Loucy (cell line): ENCODE results near the gene ILF3.

ENCODE experiments used
- H2AFZ ChIP-seq: fragments of 200-600 bp; sonication (generic); 2 replicates; pipeline ENCODE4 v1.6.0; 2016; ENCODE audit warnings: antibody characterized with exemption, mild to moderate bottlenecking, low read length, moderate library complexity
- H3F3A ChIP-seq: fragments of 200-600 bp; 2 replicates; pipeline ENCODE4 v1.6.0; 2016; ENCODE audit warnings: antibody characterized with exemption, low read depth, mild to moderate bottlenecking
- H3K27me3 ChIP-seq: fragments of 200-600 bp; sonication (generic); 2 replicates; pipeline ENCODE4 v1.6.1; 2014; ENCODE audit warnings: low read length, mild to moderate bottlenecking; ENCODE audit not compliant: insufficient read depth, poor library complexity, severe bottlenecking
- H3K36me3 ChIP-seq: fragments of 200-600 bp; sonication (generic); 2 replicates; pipeline ENCODE4 v1.6.1; 2016; ENCODE audit warnings: low read length; ENCODE audit not compliant: insufficient read depth
- H3K4me1 ChIP-seq: fragments of 200-600 bp; sonication (generic); 2 replicates; pipeline ENCODE4 v1.5.1; 2014; ENCODE audit warnings: low read length, mild to moderate bottlenecking; ENCODE audit not compliant: insufficient read depth, poor library complexity, severe bottlenecking
- H3K4me2 ChIP-seq: fragments of 200-600 bp; sonication (generic); 2 replicates; pipeline ENCODE4 v1.6.0; 2014; ENCODE audit warnings: antibody characterized with exemption, low read length, low read depth, mild to moderate bottlenecking; ENCODE audit not compliant: poor library complexity, severe bottlenecking
- H3K4me3 ChIP-seq: fragments of 200-600 bp; sonication (generic); 2 replicates; pipeline ENCODE4 v1.5.1; 2014; ENCODE audit warnings: low read length, mild to moderate bottlenecking, mixed read lengths; ENCODE audit not compliant: poor library complexity, severe bottlenecking
- H3K79me2 ChIP-seq: fragments of 200-600 bp; sonication (generic); 2 replicates; pipeline ENCODE4 v1.6.1; 2014; ENCODE audit warnings: low read length; ENCODE audit not compliant: insufficient read depth
- H3K9ac ChIP-seq: fragments of 200-600 bp; sonication (generic); 2 replicates; pipeline ENCODE4 v1.6.0; 2014; ENCODE audit warnings: mild to moderate bottlenecking, low read depth, low read length, moderate library complexity; ENCODE audit not compliant: poor library complexity, severe bottlenecking
- H3K9me2 ChIP-seq: fragments of 200-600 bp; sonication (generic); replicated peaks from 2 replicates; pipeline ENCODE4 v1.6.1; 2016; ENCODE audit warnings: low read depth, low read length, mixed read lengths
- H3K9me3 ChIP-seq: fragments of 200-600 bp; sonication (generic); 2 replicates; pipeline ENCODE4 v1.6.1; 2014; ENCODE audit warnings: mild to moderate bottlenecking, antibody characterized with exemption, low read length, low read depth; ENCODE audit not compliant: insufficient read depth
- H4K20me1 ChIP-seq: fragments of 200-600 bp; sonication (generic); 2 replicates; pipeline ENCODE4 v1.6.0; 2014; ENCODE audit warnings: antibody characterized with exemption, low read length, mild to moderate bottlenecking; ENCODE audit not compliant: insufficient read depth, poor library complexity, severe bottlenecking
- EZH2phosphoT487 ChIP-seq: fragments of 200-600 bp; IDR thresholded peaks from 2 replicates; pipeline ENCODE4 v1.6.1; 2018; ENCODE audit warnings: antibody characterized with exemption, mild to moderate bottlenecking, moderate library complexity, borderline replicate concordance
- TF ChIP-seq, protein P1 (sequence below): fragments of 200-600 bp; sonication (generic); conservative IDR thresholded peaks from 2 replicates; pipeline ENCODE4 v1.5.1; 2014; ENCODE audit warnings: mild to moderate bottlenecking, antibody characterized with exemption, low read length

ILF3 gene

DNA sequence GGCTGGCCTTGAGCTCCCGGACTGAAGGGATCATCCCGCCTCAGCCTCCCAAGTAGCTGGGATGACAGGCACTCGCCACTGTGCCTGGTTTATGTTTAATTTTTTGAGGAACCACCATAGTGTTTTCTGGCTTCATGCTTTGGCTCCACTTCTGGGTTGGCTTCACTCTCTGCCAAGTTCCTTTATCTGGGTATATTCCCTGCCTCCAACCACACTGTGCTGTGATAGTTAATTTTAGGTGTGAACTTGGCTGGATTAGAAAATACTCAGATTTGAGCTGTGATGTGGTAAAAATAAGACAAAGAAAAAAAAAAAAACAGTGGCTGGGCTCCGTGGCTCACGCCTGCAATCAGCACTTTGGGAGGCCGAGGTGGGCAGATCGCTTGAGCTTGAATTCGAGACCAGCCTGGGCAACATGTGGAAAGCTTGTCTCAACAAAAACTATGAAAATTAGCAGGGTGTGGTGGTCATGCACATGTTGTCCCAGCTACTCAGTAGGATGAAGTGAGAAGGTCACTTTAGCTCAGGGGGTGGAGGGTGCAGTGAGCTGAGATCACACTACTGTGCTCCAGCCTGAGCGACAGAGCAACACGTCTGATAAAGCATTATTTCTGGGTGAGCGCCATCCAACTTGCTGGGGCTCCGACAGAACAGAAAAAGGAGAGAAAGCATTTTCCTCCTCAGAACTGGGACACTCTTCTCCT, 7.5 kb upstream of the ILF3 start:
- peaks cover 2% of the 10 kb centered on the region; the same call in 1 of the 2 replicates for H3K36me3 ChIP-seq
- H3K9ac ChIP-seq, result no peak overlapping the region
- H3K4me1 ChIP-seq, result peaks cover 21% of the 10 kb centered on the region
- no peaks in the 10 kb centered on the region for H3K27me3 ChIP-seq
- H3K4me3 ChIP-seq, result no peak overlapping the region
- no peaks in the 10 kb centered on the region for H3F3A ChIP-seq
- H3K9me3 ChIP-seq, result no peaks in the 10 kb centered on the region
- no peak overlapping the region for H2AFZ ChIP-seq
- H3K4me2 ChIP-seq, result no peak overlapping the region
- H3K79me2 ChIP-seq, result peaks cover 3% of the 10 kb centered on the region; the same call in 1 of the 2 replicates
- H4K20me1 ChIP-seq, result no peaks in the 10 kb centered on the region
- no peaks in the 10 kb centered on the region for H3K9me2 ChIP-seq
- TF ChIP-seq, protein P1, sequence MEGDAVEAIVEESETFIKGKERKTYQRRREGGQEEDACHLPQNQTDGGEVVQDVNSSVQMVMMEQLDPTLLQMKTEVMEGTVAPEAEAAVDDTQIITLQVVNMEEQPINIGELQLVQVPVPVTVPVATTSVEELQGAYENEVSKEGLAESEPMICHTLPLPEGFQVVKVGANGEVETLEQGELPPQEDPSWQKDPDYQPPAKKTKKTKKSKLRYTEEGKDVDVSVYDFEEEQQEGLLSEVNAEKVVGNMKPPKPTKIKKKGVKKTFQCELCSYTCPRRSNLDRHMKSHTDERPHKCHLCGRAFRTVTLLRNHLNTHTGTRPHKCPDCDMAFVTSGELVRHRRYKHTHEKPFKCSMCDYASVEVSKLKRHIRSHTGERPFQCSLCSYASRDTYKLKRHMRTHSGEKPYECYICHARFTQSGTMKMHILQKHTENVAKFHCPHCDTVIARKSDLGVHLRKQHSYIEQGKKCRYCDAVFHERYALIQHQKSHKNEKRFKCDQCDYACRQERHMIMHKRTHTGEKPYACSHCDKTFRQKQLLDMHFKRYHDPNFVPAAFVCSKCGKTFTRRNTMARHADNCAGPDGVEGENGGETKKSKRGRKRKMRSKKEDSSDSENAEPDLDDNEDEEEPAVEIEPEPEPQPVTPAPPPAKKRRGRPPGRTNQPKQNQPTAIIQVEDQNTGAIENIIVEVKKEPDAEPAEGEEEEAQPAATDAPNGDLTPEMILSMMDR, result no peak
- TF ChIP-seq EZH2phosphoT487, result no peak

DNA sequence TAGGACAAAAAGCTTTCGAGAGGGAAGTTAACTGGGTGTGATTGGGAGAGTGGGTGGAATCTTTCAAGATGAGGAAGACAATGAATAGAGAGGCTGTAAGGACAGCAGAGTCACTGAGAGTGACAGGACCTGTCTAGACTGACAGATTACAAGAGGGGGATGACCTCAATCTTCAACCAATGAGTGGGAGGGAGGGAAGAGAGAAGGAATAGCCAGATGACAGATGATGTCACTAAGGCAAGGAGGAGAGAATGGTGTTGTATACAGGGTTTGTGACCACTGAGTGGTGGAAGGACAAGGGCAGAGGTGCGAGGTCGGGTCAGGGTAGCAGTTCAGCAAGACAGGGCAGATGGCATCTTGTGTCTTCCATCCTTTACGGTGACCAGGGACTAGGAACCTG, 5.8 kb upstream of the ILF3 start:
- no peak overlapping the region for H3K9ac ChIP-seq
- H3F3A ChIP-seq, result no peaks in the 10 kb centered on the region
- H3K9me2 ChIP-seq, result no peaks in the 10 kb centered on the region
- H3K27me3 ChIP-seq, result peaks cover 3% of the 10 kb centered on the region
- H3K4me3 ChIP-seq, result no peak overlapping the region
- no peak overlapping the region for H2AFZ ChIP-seq
- H3K9me3 ChIP-seq, result no peaks in the 10 kb centered on the region
- H3K4me1 ChIP-seq, result peaks cover 13% of the 10 kb centered on the region
- peaks cover 20% of the 10 kb centered on the region for H3K79me2 ChIP-seq
- no peak overlapping the region for H3K4me2 ChIP-seq
- TF ChIP-seq EZH2phosphoT487, result no peak
- TF ChIP-seq, protein P1, result no peak
- peaks cover under 1% of the 10 kb centered on the region; the same call in 1 of the 2 replicates for H3K36me3 ChIP-seq
- no peaks in the 10 kb centered on the region for H4K20me1 ChIP-seq

DNA sequence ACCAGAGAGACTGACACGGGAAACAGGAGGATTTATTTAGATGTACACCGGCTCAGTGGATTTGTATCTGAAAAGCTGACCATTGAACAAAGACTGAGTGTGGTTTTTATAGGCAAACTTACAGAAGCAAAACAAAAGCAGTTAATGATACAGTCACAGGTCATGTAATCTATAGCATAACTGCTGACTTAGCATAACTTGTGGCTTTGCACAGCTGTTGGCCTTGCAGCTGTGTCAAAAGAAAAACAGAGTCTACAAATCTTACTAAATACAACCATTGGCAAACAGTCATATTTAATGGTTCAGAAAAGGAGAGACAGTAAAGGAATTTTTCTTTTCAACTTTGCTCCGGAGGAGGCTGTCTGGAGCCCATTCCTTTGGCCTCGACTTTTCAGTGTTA, 2.3 kb upstream of the ILF3 start:
- TF ChIP-seq EZH2phosphoT487, result no peak
- TF ChIP-seq, protein P1, result no peak
- peaks cover 21% of the 10 kb centered on the region for H4K20me1 ChIP-seq
- no peaks in the 10 kb centered on the region for H3F3A ChIP-seq
- H3K36me3 ChIP-seq, result no peaks in the 10 kb centered on the region
- H3K4me2 ChIP-seq, result peak overlapping the region; percentile 80
- peaks cover 8% of the 10 kb centered on the region for H3K27me3 ChIP-seq
- H3K79me2 ChIP-seq, result peaks cover 49% of the 10 kb centered on the region
- no peaks in the 10 kb centered on the region for H3K9me2 ChIP-seq
- no peaks in the 10 kb centered on the region for H3K9me3 ChIP-seq
- peak overlapping the region; percentile 99 for H3K9ac ChIP-seq
- H2AFZ ChIP-seq, result no peak overlapping the region
- H3K4me3 ChIP-seq, result peak overlapping the region; percentile 86
- peaks cover 11% of the 10 kb centered on the region for H3K4me1 ChIP-seq
